ENCODE results near the gene TMED10.

Gene TMED10

GRCh38 chr14:75126121-75126544, 50.3 kb downstream of the TMED10 start:
- no peak for DNase-seq

GRCh38 chr14:75125617-75126016, 50.8 kb downstream of the TMED10 start:
- no peak for DNase-seq

- DNase-seq: no peak
Measured at GRCh38 chr14:75123991-75124390, 52.4 kb downstream of the TMED10 start.

- DNase-seq: no peak
Measured at GRCh38 chr14:75121552-75121951, 54.9 kb downstream of the TMED10 start.

- DNase-seq: no peak
Measured at GRCh38 chr14:75120541-75121291, 55.7 kb downstream of the TMED10 start.

- no peak for DNase-seq
Measured at GRCh38 chr14:75119056-75119455, 57.4 kb downstream of the TMED10 start.

- DNase-seq: no peak
Measured at GRCh38 chr14:75113932-75114539, 62.4 kb downstream of the TMED10 start.

GRCh38 chr14:75109877-75110276, 66.5 kb downstream of the TMED10 start:
- no peak for DNase-seq

GRCh38 chr14:75107186-75107585, 69.2 kb downstream of the TMED10 start:
- DNase-seq: no peak

GRCh38 chr14:75101491-75101890, 74.9 kb downstream of the TMED10 start:
- no peak for DNase-seq

GRCh38 chr14:75098682-75099081, 77.7 kb downstream of the TMED10 start:
- DNase-seq: no peak

GRCh38 chr14:75098212-75098611, 78.2 kb downstream of the TMED10 start:
- DNase-seq: no peak

- DNase-seq: no peak
Measured at GRCh38 chr14:75096959-75097358, 79.5 kb downstream of the TMED10 start.

- no peak for DNase-seq
Measured at GRCh38 chr14:75095690-75096089, 80.7 kb downstream of the TMED10 start.

GRCh38 chr14:75094896-75095295, 81.5 kb downstream of the TMED10 start:
- DNase-seq: no peak

- DNase-seq: no peak
Measured at GRCh38 chr14:75092698-75093097, 83.7 kb downstream of the TMED10 start.

GRCh38 chr14:75091251-75091650, 85.2 kb downstream of the TMED10 start:
- DNase-seq: no peak

- no peak for DNase-seq
Measured at GRCh38 chr14:75090353-75090752, 86.1 kb downstream of the TMED10 start.

GRCh38 chr14:75088566-75089373, 87.6 kb downstream of the TMED10 start:
- peak; percentile 53 for DNase-seq

GRCh38 chr14:75088153-75088552, 88.3 kb downstream of the TMED10 start:
- no peak for DNase-seq

- DNase-seq: no peak
Measured at GRCh38 chr14:75084513-75084912, 91.9 kb downstream of the TMED10 start.

- no peak for DNase-seq
Measured at GRCh38 chr14:75083271-75083670, 93.1 kb downstream of the TMED10 start.

- DNase-seq: no peak
Measured at GRCh38 chr14:75081660-75082229, 94.7 kb downstream of the TMED10 start.
